GM21381 (cell line): ENCODE results near the gene ANAPC13.

Experiments used
- ATAC-seq: cut with Tn5 transposase; IDR thresholded peaks from one replicate; pipeline ENCODE4 v1.9.1; 2021; ENCODE audit warnings: mild to moderate bottlenecking, moderate library complexity; ENCODE audit not compliant: unreplicated experiment

Gene ANAPC13

DNA sequence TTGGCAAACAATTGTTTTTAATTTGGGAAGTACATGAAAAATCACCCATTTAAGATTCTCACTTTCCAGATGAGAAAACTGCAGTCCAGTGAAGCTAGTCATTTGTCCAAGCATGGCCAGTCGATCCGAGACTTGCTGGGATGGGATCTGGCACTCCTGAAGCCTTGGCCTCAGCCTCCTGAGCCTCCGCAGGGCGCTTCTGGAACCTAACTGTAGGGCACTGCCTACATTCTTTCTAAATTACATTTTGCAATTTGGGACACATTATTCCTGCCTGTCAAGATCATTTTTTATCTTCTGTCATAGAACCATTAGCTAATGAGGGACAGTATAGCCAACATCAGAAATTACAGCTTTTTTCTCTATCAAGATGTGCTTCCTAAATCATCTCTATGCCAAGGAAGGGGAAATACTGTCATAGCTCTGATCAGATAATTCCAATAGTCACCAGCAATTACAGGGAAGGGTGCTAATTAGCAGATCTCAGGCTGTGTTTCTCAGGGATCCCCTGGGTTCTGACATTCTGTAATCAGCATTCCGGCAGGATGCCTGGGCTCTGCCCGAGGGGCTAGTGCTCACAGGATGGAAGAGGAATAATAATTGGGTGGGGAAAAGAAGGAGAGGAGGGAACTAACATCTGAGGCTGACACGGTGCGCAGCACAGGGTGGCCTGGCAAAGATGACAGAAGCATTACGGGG is 28.3 kb downstream of the ANAPC13 start:
- ATAC-seq, result no peak

DNA sequence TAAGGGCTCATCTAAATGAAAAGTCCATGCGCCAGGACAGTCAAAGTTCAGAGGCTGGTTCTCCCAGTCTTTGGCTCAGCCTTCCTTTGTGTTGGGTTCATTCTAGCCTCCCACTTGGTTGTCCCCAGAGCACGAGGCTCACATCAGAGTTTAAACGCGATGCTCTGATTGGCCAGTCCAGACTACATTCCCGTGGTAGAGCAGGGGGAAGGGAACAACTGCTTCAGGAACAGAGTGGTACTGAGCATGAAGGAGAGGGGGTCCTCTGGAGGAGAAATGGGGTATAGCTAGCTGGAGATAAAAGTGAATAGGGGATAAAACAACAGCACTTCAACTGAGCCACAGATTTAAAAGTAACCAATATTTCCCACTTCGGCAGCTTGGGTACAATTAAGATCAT is 32.2 kb downstream of the ANAPC13 start:
- ATAC-seq, result no peak

DNA sequence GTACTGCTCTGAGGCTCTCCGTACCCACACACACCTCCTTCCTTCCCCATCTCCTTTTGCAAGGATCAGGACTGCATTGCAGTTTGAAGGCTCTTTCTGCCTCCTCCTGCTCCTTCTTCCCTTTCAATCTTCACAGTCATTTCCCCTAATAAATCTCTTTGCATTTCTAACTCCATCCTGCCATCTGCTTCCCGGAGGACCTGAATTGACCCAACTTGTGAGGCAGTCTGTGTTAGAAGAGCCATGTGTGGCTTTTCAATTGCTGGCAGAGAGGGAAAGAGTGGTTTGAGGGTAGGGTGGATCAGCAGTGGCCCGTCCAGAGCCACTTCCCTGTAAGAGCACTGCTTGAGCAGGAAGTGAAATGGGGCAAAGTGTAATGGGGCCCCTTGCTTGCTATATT is 35.8 kb downstream of the ANAPC13 start:
- no peak for ATAC-seq

DNA sequence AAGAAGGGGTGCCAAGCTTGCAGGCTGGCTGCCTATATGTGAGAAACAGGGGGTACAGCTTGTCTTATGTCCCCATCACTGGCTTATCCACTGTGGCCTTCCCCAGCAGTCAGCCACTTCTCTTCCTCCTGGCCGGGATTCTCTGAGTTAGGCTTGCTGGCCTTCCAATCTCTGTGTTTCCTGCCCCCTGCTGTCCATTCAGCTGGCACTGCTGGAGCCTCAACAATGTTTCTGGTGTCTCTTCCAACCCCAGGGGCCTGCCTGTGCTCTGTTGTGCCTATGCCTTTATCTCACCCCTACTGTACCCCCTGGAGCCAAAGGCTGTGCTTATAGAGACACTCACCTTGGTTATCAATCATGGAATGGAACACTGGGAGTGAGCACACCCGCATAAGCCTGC is 36.5 kb downstream of the ANAPC13 start:
- ATAC-seq, result no peak

DNA sequence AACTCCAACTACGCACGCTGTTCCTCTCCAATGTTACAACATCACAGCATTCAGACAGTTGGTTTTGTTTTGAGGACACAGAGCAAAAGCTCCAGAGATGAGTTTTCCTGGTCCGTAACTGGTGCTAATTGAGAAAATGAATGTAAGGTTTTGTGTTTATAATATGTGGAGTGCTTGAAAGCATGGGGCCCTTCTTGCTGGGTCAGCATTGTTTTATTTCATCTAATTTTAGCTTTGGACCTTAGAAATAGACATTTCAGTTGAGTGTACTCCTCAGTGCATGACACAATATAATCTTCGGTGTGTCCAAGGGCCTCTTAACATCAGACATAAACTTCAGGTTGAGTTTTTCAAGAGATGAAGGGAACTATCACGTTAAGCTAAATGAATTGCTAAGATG is 37.1 kb downstream of the ANAPC13 start:
- no peak for ATAC-seq

DNA sequence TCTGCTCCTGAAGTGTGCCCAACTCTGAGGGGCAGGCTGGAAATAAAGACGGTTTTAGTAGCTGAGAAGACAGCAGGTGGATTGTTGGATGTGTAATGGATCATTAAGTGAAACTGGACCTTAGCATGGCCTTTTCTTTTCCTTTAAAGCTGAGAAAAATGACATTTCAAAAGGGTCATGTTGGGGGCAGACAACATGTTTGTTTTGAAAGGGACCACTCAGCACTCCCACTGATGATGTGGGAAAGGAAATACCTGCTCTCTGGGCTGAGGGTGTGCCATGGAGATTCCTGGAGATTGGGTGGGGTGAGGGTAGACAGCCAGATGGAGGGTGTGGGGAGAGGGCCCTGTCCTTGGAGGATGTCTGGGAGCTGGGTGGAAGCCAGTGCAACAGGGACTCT is 38.4 kb downstream of the ANAPC13 start:
- no peak for ATAC-seq

DNA sequence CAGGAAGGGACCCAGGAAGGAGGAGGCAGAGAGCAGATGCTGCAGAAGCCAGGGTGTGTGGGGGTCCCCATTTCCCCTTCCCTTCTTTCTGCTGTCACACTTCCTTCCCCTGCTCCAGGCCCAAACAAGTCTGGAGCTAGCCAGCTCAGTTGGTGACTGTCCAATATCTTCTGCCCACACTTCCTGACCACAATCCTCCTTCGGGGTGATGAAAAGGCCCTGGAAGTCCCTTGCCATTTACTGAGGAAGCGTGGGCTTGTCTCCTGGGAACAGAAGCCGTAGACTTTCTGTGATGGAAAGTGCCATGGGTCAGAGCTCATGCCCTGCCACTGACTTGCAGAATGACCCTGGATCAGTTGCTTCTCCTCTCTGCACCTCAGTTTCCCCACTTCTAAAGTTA is 39.0 kb downstream of the ANAPC13 start:
- no peak for ATAC-seq

DNA sequence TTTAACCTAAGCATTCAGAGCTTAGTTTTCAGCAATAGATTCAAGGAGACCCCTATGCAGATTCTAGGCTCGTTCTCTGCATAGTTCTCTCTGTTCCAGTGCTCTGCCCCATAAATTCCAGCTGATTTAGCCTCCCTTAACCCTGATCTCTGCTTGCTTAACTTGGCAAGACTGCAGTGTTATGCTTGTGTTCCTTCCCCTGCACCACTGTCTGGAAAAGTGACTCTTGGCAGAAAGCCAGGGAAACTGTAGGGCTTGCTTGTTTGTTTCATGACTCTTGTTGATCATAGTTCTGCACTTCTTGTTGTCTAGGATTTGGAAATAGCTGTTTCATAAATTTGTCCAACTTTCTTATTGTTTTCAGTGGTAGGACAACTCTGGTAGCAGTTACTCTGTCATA is 40.1 kb downstream of the ANAPC13 start:
- ATAC-seq, result no peak

DNA sequence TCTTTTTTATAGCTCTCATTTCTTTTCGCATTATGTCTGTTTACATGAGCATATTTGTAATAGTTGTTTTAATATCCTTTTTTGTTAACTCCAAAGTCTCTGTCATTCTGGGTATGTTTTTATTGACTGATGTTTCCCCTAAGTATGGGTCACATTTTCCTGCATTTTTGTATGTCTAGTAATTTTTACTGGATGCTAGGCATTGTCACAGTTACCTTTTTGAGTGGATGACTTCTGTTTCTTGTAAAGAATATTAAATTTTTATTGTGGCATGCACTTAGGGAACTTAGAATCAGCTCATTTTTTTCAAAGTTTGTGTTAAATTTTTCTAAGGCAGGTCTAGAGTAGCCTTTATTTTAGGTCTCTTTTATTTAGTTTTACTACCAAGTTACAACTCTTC is 40.7 kb downstream of the ANAPC13 start:
- ATAC-seq, result no peak

DNA sequence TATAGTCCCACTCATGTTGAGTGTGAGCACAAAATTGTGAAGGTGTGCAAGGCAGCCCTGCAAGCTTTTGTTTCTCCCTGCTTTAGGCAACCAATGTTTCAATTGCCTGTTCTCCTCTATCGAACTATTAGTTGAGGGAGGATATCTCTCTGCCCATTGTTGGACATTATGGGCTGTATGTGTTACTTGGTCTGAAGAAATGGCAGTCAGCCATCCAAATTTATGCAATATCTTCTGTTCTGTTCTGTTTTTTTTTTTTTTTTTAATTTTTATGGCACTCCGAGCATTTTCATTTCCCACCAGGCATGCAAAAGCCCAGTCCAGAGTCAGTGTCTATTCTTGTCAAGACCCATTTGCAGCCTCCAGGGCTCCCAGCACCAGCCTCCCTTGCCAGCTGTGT is 44.0 kb downstream of the ANAPC13 start:
- no peak for ATAC-seq

DNA sequence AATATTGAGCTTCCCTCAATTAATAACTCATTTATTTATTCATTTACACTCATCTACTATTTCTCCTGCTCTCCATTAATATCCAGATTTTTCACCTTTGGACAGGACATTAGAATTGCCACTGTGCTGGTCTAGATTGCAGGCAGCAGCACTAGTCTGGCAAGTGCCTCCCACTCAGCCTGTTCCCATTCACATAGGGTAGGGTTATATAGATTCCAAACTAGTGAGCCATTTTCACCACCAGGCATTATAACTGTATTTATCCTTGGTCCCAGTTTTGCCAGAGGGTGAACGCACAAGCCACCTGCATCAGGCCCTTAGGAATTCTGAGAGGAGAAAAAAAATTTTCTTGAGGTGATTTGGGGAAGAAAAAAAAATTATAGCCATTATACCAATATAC is 44.5 kb downstream of the ANAPC13 start:
- no peak for ATAC-seq

DNA sequence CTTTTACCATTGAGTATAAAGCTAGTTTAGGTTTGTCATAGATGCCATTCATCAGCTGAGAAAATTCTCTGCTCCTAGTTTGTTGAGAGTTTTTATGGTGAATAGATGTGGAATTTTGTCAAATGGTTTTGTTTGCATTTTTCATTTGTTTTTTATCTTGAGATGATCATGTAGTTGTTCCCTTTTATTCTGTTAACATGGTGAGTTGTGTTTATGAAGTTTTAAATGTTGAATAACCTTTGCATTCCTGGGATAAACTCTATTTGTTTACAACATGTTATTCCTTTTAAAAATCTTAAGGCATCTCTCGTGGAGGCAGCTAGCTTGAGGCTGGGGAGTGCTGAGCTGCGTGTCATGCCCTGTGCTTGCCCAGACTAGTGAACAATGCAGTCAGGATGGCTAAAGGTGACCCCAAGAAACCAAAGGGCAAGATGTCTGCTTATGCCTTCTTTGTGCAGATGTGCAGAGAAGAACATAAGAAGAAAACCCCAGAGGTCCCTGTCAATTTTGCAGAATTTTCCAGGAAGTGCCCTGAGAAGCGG is 48.5 kb downstream of the ANAPC13 start:
- ATAC-seq, result no peak

DNA sequence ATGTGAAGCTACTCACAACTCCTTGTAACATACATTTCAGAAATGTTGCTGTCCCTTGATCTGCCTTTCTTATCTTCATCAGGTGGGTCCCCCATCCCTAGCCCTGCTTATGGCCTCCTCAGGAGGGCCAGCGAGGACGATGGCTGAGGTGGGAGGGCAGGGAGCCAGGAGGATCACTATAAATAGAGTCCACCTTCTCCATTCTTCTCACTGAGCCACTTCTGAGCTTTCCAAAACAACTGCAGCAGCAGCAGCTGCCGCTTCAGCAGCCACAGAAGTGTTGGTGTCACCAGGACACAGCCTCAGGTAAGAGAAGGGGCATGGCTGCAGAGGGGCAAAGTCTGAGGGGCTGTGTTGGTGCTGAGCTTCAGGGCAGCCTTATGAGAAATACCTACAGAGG is 53.5 kb downstream of the ANAPC13 start:
- no peak for ATAC-seq

DNA sequence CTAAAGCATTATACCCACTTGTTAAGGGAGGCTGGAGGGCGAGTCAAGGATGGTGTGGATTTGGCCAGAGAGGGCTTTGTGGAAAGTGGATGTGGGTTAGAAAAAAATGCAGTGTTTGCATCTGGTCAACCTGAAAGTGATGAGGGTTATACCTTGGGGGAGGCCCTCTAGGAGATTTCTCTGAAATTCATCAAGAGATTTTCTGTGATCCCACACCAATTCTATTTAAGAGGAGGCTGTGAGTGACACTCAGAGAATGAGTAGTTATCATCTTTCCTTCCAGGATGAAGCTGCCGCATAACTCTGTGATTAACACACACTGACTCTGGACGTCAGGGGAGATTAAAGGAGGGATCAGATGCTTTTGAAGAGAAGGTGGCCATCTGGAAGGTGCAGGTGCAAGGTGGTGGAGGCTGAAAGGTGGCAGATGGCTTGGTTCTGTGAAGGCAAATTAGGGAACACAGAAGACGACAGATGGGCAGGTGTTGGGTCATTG is 54.8 kb downstream of the ANAPC13 start:
- no peak for ATAC-seq

DNA sequence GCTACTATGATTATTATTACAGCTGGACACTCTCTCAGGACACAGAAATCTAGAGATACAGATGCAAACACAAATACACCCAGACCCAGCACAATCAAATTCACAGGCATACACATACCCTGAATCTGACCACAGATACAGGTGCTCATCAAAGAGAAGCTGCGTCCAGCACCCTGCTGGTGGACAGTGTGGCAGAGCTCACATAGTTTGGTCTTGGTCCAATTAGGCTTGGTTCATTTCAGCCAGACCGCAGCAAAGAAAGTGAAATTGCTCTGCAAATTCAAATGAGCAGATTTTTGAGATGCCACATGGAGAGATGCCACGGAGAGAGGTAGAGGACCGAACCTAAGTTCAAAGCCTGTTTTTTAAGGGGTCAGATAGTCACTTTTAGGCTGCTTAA is 55.6 kb downstream of the ANAPC13 start:
- no peak for ATAC-seq

DNA sequence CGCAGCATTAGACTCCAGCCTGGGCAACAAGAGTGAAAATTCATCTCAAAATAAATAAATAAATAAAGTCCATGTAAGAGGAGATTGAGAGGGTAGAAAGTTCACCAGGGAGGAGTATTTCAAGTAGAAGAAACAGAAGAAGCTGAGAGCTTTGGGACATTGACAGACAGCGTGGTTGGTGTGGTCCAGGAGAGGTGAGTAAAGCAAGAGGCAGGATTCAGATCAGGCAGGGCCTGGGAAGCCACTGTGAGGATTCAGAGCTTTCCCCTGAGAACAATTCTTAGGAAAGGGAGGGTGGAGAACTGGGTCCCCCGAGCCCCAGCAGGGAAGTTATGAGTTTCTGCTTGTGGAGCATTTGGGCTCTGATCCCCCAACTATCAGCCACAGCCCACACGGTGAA is 57.4 kb downstream of the ANAPC13 start:
- ATAC-seq, result no peak
